Left kidney (tissue), 2 donors: ENCODE data around the gene HSPA9. TPM values are rescaled to one million over a fixed set of nuclear protein-coding genes. Genes with fewer than 3 reads are reported as not detected.
"Not testable (repeated sequence)": the region's sequence is repeated elsewhere in the genome, so short reads cannot be mapped to it uniquely, and the experiment has no call there.

Experiments used
- DNase-seq: peaks from one replicate; pipeline ENCODE4 v3.0.0-alpha.2; 2013
- polyA plus RNA-seq: library from polyadenylated mRNA; unstranded; fragments of 120-200 nt; gene quantifications from one replicate; pipeline ENCODE4 v1.2.1, GENCODE V29; 2013; ENCODE audit not compliant: insufficient read length

Gene HSPA9
- polyA plus RNA-seq, 1 donor: 365 TPM

DNA sequence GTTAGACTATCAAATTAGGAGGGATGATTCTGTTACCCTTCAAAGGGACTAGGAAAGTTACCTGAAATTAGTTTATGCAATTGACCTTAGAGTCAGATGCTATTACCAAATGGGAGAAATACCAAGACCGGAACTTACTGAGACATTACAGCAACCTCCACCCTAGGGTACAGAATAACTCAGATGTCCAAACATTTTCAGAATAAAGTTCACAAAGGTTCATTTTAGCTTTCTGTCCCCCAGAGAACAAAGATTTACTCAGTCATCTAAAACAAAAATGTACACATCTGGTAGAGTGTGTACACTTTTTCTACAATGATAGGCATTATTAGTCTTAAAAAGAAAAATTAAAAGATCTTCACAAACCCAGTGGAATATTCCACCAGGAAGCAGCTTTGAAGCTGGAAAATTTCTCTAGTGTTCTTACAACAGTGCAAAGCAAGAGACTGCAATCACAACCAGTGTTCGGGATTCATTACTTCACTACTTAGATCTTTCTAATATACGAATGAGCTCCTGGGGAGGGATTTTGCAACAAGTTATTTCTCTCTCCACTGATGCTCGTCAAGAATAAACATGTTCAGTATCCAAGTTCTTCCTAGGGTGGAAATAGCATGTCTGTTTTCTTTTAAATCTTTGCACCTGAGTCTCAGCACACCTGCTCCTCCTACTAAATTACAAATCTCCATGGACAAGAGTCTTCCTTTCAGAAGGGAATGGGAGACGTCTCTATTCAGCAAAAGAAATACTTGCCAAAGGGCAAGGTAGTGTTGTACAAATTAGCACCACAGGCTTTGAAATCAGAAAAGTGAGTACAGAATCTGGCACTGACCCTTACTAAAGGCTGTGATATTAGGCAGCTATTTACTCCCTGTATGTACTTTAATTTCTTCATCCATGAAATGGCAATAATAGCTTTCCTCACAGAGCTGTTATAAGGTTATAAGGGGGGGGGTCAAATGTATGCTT lies 40.9 kb downstream of the HSPA9 start:
- DNase-seq: no peak

DNA sequence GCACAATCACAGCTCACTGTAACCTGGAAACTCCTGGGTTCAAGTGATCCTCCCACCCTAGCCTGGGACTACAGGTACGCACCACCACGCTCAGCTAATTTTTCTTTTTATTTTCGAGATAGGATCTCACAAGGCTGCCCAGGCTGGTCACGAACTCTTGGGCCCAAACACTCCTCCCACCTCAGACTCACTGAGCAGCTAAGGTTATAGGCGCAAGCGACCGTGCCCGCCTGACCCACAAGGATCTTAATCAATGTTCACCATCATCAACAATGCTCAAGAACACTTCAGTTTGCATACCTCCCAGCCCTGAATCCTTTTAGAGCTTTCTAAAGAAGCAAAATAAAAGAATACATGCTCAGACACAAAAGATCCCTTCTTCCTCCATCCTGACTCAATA lies 45.4 kb downstream of the HSPA9 start:
- no peak for DNase-seq

DNA sequence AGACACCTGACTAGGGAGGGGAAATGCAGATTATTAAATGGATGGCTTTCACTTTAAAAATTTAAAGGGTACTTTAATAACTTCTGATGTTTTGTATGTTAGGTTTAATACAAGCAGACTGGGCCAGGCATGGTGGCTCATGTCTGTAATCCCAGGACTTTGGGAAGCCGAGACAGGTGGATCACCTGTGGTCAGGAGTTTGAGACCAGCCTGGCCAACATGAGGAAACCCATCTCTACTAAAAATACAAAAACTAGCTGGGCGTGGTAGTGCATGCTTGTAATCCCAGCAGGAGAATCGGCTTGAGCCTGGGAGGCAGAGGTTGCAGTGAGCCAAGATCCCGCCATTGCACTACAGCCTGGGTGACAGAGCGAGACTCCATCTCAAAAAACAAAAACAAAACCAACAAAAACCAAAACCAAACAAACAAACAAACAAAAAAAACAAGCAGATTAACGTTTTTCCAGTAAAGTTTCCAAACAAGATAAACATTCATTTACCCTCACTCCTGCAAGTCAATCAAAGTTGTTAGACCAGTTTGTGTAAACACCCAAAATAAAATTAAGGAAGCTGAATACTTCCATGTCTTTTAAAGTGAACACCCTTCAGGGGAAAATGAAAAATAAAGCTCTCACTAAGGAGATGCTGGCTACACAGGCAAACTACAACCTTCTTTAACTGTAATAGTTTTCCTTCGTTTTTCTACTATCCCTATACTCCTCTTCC lies 46.3 kb downstream of the HSPA9 start:
- DNase-seq: no peak

DNA sequence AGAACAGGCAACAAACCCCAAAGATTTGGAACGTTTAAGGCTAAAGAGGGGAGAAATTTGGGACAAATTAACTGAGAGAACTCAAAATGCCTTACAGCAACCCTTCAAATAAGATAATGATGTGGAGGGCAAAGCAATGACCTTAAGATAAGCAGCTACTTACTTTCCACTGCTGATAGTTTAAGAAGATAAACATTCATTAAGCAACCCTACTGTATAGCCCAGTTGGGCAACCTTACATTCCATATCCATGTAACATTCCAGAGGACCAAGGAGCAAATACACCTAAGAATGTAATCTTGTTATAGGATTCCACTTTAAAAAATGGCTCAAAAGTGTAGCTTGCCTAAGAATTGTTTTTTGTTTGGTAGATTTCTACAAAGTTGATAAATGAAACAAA lies 47.0 kb downstream of the HSPA9 start:
- no peak for DNase-seq

DNA sequence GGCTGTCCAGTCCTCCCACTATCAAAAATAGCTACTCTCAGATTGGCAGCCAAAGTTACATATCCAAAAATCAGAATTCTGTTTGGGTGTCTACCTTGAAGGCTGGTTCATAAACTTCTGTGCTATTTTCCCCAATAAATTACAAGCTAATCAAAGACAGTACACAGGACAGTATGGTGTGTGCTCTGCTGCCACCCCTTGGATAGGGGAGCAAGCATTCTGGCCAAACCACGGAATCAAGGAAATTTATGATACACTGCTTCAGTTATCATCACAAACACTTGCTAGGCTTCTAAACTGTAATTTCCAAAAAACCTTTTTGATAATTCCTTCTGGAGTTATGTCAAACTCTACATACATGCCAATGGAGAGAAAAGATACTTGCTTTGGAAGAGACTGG lies 48.0 kb downstream of the HSPA9 start:
- no peak for DNase-seq

DNA sequence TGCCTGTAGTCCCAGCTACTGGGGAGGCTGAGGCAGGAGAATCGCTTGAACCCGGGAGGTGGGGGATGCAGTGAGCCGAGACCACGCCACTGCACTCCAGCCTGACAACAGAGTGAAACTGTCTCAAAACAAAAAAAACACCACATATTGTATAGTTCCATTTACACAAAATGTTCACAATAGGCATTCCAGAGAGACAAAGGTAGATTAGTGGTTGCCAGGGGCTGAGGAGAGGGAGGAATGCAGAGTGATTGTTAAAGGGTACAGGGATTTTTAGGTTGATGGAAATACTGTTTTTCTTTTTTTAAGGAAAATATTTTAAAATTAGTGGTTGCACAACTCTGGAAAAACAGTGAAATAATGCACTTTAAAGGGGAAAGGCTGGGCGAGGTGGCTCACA lies 51.8 kb downstream of the HSPA9 start:
- no peak for DNase-seq

DNA sequence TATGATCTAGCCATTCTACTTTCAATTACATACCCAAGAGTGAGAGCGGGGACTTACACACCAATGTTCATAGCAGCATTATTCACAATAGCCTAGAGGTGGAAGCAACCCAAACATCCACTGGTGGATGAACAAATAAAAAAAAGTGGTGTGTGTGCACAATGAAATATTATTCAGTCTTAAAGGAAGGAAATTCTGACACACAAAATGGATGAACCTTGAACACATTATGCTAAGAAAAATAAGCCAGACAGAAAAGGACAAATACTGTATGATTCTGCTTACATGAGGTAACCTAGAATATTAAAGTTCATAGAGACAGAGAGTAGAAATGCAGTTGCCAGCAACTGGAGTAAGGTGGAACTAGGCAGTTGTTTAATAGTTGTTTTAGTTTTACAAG lies 54.2 kb downstream of the HSPA9 start:
- DNase-seq: no peak

DNA sequence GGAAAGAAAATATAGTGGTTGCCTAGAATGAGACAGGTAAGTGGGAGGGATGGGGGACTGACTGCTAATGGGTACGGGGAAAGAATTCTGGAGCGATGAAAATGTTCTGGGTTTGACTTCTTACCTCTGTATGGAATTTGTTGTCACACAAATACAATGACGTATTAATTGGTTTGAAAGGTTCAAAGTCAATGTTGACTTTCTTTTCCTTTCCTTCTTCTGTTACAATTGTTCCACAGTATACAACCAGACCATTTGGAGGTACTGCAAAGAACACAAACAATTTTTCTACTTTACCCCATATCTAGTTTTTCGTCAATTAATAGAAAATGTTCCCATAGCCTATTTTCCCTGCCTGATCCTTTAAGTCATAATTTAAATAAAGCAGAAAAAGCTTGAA lies 57.8 kb downstream of the HSPA9 start:
- no peak for DNase-seq

DNA sequence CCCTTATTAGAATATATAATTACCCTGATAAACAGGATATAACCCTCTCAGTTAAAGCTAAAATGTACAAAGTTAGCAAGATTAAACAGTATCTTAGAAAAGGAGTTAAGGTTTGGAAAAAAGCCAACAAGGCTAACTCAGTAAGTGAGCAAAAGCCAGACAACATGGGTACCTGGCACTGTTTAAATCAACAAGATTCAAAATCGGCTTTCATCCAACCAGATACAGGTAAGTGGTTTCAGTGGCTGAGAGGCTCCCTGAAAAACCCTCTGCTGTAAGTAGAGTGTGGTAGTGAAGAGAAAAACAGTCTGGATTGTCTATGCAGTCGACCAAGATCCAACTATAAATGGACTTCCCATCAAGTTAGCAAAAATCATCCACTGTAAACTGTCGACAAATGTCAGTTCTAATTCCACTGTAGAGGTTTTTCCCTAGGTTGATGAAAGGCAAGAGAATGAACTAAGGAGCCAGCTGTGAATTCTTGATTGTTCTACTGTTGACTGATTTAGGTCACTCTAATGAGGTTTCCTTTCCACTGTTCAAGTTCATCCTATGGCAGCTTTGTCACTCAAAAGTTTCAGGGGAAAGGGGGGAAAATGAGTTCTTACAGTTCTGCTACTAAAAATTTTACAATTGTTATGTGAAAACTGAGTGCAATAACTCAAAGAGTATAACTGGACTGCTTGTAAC lies 59.5 kb downstream of the HSPA9 start:
- no peak for DNase-seq

DNA sequence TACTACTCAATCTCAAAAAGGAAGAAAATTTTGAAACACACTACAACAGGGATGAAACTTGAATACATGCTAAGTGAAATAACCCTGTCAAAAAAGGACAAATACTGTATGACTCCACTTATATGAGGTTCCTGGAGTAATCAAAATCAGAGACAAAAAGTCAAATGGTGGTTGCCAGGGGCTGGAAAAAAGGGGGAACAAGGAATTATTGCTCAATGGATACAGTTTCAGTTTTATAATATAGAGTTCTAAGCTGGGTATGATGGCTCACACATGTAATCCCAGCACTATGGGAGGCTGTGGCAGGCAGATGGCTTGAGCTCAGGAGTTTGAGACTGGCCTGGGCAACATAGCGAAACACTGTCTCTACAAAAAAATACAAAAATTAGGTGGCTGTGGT lies 61.2 kb downstream of the HSPA9 start:
- no peak for DNase-seq

DNA sequence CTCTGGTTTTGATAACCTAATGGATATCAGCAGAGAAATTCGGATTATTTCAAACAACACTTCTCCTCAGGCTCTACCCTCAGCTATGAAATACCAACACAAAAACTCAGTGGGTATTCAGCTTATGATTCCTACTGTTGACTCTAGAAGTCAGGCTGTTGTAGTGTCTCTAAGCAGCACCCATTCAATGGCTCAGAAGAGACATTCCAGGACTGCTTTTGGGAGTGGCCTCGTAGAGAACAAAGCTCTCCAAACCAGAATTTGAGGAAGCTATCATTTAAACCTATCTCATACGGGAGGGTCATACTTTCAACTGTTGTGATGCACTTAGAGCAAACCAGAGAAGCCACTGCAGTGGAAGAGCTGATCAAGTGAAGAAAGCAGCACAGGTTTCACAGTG lies 66.2 kb downstream of the HSPA9 start:
- no peak for DNase-seq

DNA sequence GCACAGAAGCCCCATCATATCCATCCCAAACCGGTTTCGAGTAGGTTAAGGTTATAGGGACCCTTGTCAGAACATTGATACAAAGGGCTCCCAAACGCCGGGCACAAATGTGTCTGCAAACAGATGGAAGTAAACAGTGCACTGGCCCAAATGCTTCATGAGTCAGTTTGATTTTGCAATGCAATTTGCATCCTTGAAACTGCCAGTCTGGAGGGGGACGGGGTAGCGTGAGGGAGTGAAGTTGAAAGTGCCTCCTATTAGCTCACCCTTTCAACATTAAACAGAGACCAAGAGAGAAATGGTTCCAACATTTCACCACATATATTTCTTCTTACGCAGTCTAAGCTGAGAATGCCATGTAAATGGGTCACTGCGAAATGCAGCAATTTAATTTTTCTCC lies 67.7 kb downstream of the HSPA9 start:
- DNase-seq: not testable (repeated sequence)

DNA sequence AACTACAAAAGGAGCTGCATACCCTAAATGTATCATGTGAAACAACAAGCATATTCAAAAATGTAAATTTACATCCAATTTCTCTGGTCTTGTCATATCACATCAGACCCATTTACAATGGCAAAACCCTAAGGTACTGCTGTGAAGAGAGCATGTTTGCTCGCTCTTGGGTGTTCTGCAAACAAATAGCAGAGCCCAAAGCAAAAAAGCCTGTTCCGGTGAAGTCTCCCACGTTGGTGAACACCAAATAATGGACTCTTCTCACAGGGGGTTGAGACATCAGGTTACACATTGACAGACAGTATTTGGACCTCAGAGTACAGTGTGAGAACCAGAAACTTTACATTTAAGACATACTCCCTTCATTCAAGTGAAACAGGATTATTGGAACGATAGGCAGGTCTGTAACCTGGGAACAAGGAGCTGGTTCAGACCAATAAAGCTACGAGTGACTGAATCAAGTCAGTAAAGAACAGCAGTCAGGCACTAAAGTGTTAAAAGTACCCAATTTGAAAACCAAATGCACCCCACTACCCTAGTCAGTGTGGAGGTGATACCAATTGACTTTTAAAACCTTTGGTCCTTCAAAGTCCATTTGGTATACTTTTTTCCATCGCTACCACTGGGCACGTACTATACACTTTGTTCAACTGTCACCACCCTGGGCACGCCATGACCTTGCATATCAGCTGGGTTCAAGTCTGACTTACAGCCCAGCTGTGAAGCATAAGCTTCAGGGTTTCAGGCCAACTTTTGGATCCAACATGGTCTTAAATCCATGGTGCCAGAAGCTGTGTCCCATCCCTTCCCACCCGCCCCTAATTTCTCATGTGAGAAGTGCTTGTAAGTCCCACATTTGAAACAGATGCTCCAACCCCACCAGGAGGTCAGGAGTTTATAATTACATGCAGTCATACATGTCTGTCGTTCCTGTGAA lies 68.6 kb downstream of the HSPA9 start:
- DNase-seq: no peak

DNA sequence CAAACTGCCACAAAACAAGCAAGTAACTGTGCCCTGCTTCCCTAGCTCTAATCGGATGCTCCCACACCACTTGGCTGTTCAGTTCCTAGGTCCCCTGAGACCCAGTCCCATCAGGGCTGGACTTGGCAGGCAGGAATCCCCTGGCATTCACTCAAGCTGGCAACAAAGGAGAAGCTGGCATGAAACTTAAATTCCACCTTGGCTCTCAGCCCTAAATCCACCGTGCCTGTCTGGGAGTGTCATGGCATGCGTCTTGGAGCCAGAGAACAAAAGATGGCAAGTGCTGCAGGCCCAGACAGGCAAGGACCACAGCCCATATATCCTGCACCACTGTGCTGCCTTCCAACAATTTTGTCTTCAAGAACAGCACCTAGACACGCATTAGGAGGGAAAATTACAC lies 70.4 kb downstream of the HSPA9 start:
- DNase-seq: no peak

Other genes starting within 250 kb of the HSPA9 start
- 11.7 TPM for gene CDC25C, start 243.6 kb downstream of the HSPA9 start, polyA plus RNA-seq
- 35.2 TPM for gene FAM53C, start 237.1 kb downstream of the HSPA9 start, polyA plus RNA-seq
- 116 TPM for gene KDM3B, start 222.7 kb downstream of the HSPA9 start, polyA plus RNA-seq
- gene REEP2, start 136.3 kb downstream of the HSPA9 start, polyA plus RNA-seq: 10.1 TPM
- gene EGR1, start 109.9 kb downstream of the HSPA9 start, polyA plus RNA-seq: 244 TPM
- gene ETF1, start 32.2 kb downstream of the HSPA9 start, polyA plus RNA-seq: 88.6 TPM
- 423 TPM for gene CTNNA1, start 178.0 kb upstream of the HSPA9 start, polyA plus RNA-seq